ENCODE results near the gene CDK16.

The CDK16 gene

GRCh38 chrX:47177079-47177478, 41.4 kb upstream of the CDK16 start:
- Histone ChIP-seq H3K79me1 (replicated peaks; ENCODE audit: low read length, poor library complexity, severe bottlenecking) (peaks cover 38% of the 10 kb centered on the region), H3K4ac (ENCODE audit: low read depth in 1 of 2, low read length in 2 of 2) (no peak overlapping the region), H2AK5ac (ENCODE audit: low read length, severe bottlenecking) (no peak overlapping the region), H3K27ac (ENCODE audit: low read length, poor library complexity, severe bottlenecking) (no peak overlapping the region), H3K4me1 (ENCODE audit: control insufficient read depth, insufficient read depth, low read depth, low read length) (peaks cover 3% of the 10 kb centered on the region), H2BK15ac (ENCODE audit: low read depth, poor library complexity, severe bottlenecking) (no peak overlapping the region), H2BK12ac (ENCODE audit: low read length in 2 of 2) (no peak overlapping the region), H3K14ac (ENCODE audit: low read length in 2 of 2) (no peak overlapping the region), H3K36me3 (ENCODE audit: control insufficient read depth in 1 of 2, insufficient read depth in 2 of 2, low read depth in 1 of 2, low read length in 2 of 2) (peaks cover 78 to 95% of the 10 kb centered on the region in 2 experiments), H4K91ac (ENCODE audit: low read length) (no peak overlapping the region), H2BK5ac (ENCODE audit: low read depth, low read length, poor library complexity, severe bottlenecking) (no peak overlapping the region), H2AFZ (ENCODE audit: low read depth, low read length) (no peak overlapping the region), H3K27me3 (ENCODE audit: control insufficient read depth in 1 of 2, insufficient read depth in 1 of 2, low read length in 2 of 2) (peaks cover 0 to 54% of the 10 kb centered on the region in 2 experiments), H3K9me3 (ENCODE audit: control insufficient read depth, low read length) (no peaks in the 10 kb centered on the region), H3K23ac (ENCODE audit: low read length in 2 of 2) (no peak overlapping the region), H3K9ac (ENCODE audit: low read length) (no peak overlapping the region), H3K18ac (ENCODE audit: low read depth in 1 of 2, low read length in 2 of 2) (no peak overlapping the region), H4K8ac (ENCODE audit: low read length) (no peak overlapping the region), H2BK120ac (ENCODE audit: low read depth, low read length) (no peak overlapping the region), H3K4me3 (ENCODE audit: insufficient read depth in 1 of 2, low read depth in 1 of 2, low read length in 2 of 2) (no peak overlapping the region), H3K4me2 (ENCODE audit: low read length, poor library complexity, severe bottlenecking) (no peak overlapping the region)
- DNase-seq, result no peak
- WGBS, result 50% methylated on average over 2 of the region's 2 CpGs

- Histone ChIP-seq H3K4me3 (ENCODE audit: insufficient read depth in 1 of 2, low read depth in 1 of 2, low read length in 2 of 2) (no peak overlapping the region), H3K9ac (ENCODE audit: low read length) (no peak overlapping the region), H3K27ac (ENCODE audit: low read length, poor library complexity, severe bottlenecking) (no peak overlapping the region), H4K91ac (ENCODE audit: low read length) (no peak overlapping the region), H3K4ac (ENCODE audit: low read depth in 1 of 2, low read length in 2 of 2) (no peak overlapping the region), H3K4me2 (ENCODE audit: low read length, poor library complexity, severe bottlenecking) (no peak overlapping the region), H4K8ac (ENCODE audit: low read length) (no peak overlapping the region), H2BK5ac (ENCODE audit: low read depth, low read length, poor library complexity, severe bottlenecking) (no peak overlapping the region), H3K36me3 (ENCODE audit: control insufficient read depth in 1 of 2, insufficient read depth in 2 of 2, low read depth in 1 of 2, low read length in 2 of 2) (peaks cover 75 to 90% of the 10 kb centered on the region in 2 experiments), H3K14ac (ENCODE audit: low read length in 2 of 2) (no peak overlapping the region), H3K18ac (ENCODE audit: low read depth in 1 of 2, low read length in 2 of 2) (no peak overlapping the region), H3K23ac (ENCODE audit: low read length in 2 of 2) (no peak overlapping the region), H2BK15ac (ENCODE audit: low read depth, poor library complexity, severe bottlenecking) (no peak overlapping the region), H2BK12ac (ENCODE audit: low read length in 2 of 2) (no peak overlapping the region), H2AK5ac (ENCODE audit: low read length, severe bottlenecking) (no peak overlapping the region), H3K79me1 (replicated peaks; ENCODE audit: low read length, poor library complexity, severe bottlenecking) (peaks cover 29% of the 10 kb centered on the region), H2BK120ac (ENCODE audit: low read depth, low read length) (no peak overlapping the region), H3K9me3 (ENCODE audit: control insufficient read depth, low read length) (no peaks in the 10 kb centered on the region), H2AFZ (ENCODE audit: low read depth, low read length) (no peak overlapping the region), H3K4me1 (ENCODE audit: control insufficient read depth, insufficient read depth, low read depth, low read length) (peaks cover 3% of the 10 kb centered on the region), H3K27me3 (ENCODE audit: control insufficient read depth in 1 of 2, insufficient read depth in 1 of 2, low read length in 2 of 2) (peaks cover 0 to 57% of the 10 kb centered on the region in 2 experiments)
- 98% methylated on average over 5 of the region's 5 CpGs for WGBS
- DNase-seq, result no peak
Observed at GRCh38 chrX:47178337-47178736, 40.1 kb upstream of the CDK16 start.

DNA sequence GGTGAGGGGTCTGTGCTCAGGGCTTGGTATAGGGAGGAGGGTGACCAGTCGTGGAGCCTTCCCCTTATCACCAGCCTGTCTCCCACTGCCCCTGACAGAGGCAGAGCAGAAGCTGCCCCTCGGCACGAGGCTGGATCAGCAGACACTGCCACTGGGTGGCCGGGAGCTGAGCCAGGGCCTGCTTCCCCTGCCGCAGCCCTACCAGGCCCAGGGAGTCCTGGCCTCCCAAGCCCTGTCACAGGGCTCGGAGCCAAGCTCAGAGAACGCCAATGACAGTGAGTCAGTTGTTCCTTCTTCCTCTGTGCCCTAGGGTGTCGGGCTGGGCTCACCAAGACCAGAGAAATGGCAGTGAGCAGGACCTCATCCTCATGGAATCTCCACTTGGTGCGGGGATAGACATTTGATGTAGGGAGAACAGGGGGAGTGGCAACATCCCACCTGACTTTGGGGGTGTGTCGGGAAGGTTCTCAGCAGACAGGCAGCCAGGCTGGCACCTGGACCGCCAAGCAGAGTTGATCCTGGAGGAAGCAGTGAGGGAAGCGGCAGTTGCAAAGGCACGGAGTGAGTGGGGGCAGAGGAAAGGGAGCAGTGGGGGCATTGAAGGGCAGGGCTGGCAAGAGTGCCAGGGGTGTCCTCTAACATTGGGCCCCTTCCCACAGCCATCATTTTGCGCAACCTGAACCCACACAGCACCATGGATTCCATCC, 39.1 kb upstream of the CDK16 start:
- Histone ChIP-seq H3K14ac (ENCODE audit: low read length in 2 of 2) (no peak overlapping the region), H2BK5ac (ENCODE audit: low read depth, low read length, poor library complexity, severe bottlenecking) (no peak overlapping the region), H3K9ac (ENCODE audit: low read length) (peak overlapping the region; percentile 45), H2BK12ac (ENCODE audit: low read length in 2 of 2) (no peak overlapping the region), H3K23ac (ENCODE audit: low read length in 2 of 2) (no peak overlapping the region), H4K91ac (ENCODE audit: low read length) (no peak overlapping the region), H2AFZ (ENCODE audit: low read depth, low read length) (no peak overlapping the region), H2BK15ac (ENCODE audit: low read depth, poor library complexity, severe bottlenecking) (no peak overlapping the region), H4K8ac (ENCODE audit: low read length) (no peak overlapping the region), H3K18ac (ENCODE audit: low read depth in 1 of 2, low read length in 2 of 2) (no peak overlapping the region), H3K4ac (ENCODE audit: low read depth in 1 of 2, low read length in 2 of 2) (no peak overlapping the region), H2BK120ac (ENCODE audit: low read depth, low read length) (no peak overlapping the region), H3K27ac (ENCODE audit: low read length, poor library complexity, severe bottlenecking) (no peak overlapping the region), H3K27me3 (ENCODE audit: control insufficient read depth in 1 of 2, insufficient read depth in 1 of 2, low read length in 2 of 2) (peaks cover 0 to 52% of the 10 kb centered on the region in 2 experiments), H3K4me2 (ENCODE audit: low read length, poor library complexity, severe bottlenecking) (no peak overlapping the region), H2AK5ac (ENCODE audit: low read length, severe bottlenecking) (no peak overlapping the region), H3K4me3 (ENCODE audit: insufficient read depth in 1 of 2, low read depth in 1 of 2, low read length in 2 of 2) (no peak overlapping the region), H3K9me3 (ENCODE audit: control insufficient read depth, low read length) (no peaks in the 10 kb centered on the region), H3K79me1 (replicated peaks; ENCODE audit: low read length, poor library complexity, severe bottlenecking) (peaks cover 26% of the 10 kb centered on the region), H3K4me1 (ENCODE audit: control insufficient read depth, insufficient read depth, low read depth, low read length) (peaks cover 3% of the 10 kb centered on the region), H3K36me3 (ENCODE audit: control insufficient read depth in 1 of 2, insufficient read depth in 2 of 2, low read depth in 1 of 2, low read length in 2 of 2) (peaks cover 70 to 86% of the 10 kb centered on the region in 2 experiments)
- DNase-seq, result no peak
- WGBS, result 91% methylated on average over 11 of the region's 14 CpGs

DNA sequence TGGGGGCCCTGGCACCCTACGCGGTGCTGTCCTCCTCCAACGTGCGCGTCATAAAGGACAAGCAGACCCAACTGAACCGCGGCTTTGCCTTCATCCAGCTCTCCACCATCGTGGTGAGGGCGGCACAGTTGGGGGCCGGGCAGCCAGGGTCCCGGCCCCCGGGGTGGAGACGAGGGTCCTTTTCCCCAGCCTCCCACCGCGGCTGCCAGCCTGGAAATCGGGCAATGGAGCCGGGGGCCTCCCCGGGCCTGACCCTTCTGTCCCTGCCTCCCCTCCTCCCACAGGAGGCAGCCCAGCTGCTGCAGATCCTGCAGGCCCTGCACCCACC, 38.6 kb upstream of the CDK16 start:
- DNase-seq, result no peak
- Histone ChIP-seq H3K4me2 (ENCODE audit: low read length, poor library complexity, severe bottlenecking) (no peak overlapping the region), H3K4me1 (ENCODE audit: control insufficient read depth, insufficient read depth, low read depth, low read length) (peaks cover 3% of the 10 kb centered on the region), H2AK5ac (ENCODE audit: low read length, severe bottlenecking) (no peak overlapping the region), H2BK15ac (ENCODE audit: low read depth, poor library complexity, severe bottlenecking) (no peak overlapping the region), H3K4ac (ENCODE audit: low read depth in 1 of 2, low read length in 2 of 2) (no peak overlapping the region), H4K8ac (ENCODE audit: low read length) (no peak overlapping the region), H3K18ac (ENCODE audit: low read depth in 1 of 2, low read length in 2 of 2) (no peak overlapping the region), H2AFZ (ENCODE audit: low read depth, low read length) (no peak overlapping the region), H3K27me3 (ENCODE audit: control insufficient read depth in 1 of 2, insufficient read depth in 1 of 2, low read length in 2 of 2) (peaks cover 0 to 50% of the 10 kb centered on the region in 2 experiments), H3K79me1 (replicated peaks; ENCODE audit: low read length, poor library complexity, severe bottlenecking) (peaks cover 26% of the 10 kb centered on the region), H2BK5ac (ENCODE audit: low read depth, low read length, poor library complexity, severe bottlenecking) (no peak overlapping the region), H4K91ac (ENCODE audit: low read length) (no peak overlapping the region), H3K9me3 (ENCODE audit: control insufficient read depth, low read length) (no peaks in the 10 kb centered on the region), H3K27ac (ENCODE audit: low read length, poor library complexity, severe bottlenecking) (no peak overlapping the region), H3K9ac (ENCODE audit: low read length) (no peak overlapping the region), H2BK120ac (ENCODE audit: low read depth, low read length) (no peak overlapping the region), H3K14ac (ENCODE audit: low read length in 2 of 2) (no peak overlapping the region), H2BK12ac (ENCODE audit: low read length in 2 of 2) (no peak overlapping the region), H3K23ac (ENCODE audit: low read length in 2 of 2) (no peak overlapping the region), H3K4me3 (ENCODE audit: insufficient read depth in 1 of 2, low read depth in 1 of 2, low read length in 2 of 2) (no peak overlapping the region), H3K36me3 (ENCODE audit: control insufficient read depth in 1 of 2, insufficient read depth in 2 of 2, low read depth in 1 of 2, low read length in 2 of 2) (peaks cover 71 to 86% of the 10 kb centered on the region in 2 experiments)
- 95% methylated on average over 12 of the region's 18 CpGs for WGBS
